ENCODE measurements around the gene MCU.

Gene MCU

GRCh38 chr10:72810976-72811375 is 119.0 kb downstream of the MCU start:
- no peak overlapping the region for H3K9ac ChIP-seq (ENCODE audit: low read depth in 1 of 2, low read length in 2 of 2)
- no peaks in the 10 kb centered on the region for H3K36me3 ChIP-seq (ENCODE audit: control insufficient read depth in 2 of 2, insufficient read depth in 2 of 2, low read length in 2 of 2)
- H3K4me3 ChIP-seq (ENCODE audit: low read length in 2 of 2) = no peak overlapping the region
- H3K27ac ChIP-seq (ENCODE audit: low read depth in 2 of 2, low read length in 2 of 2) = no peak overlapping the region
- H3K4me1 ChIP-seq (ENCODE audit: control insufficient read depth in 2 of 2, insufficient read depth in 2 of 2, low read length in 2 of 2) = no peaks in the 10 kb centered on the region
- no peaks in the 10 kb centered on the region for H3K9me3 ChIP-seq (ENCODE audit: control insufficient read depth in 2 of 2, low read length in 2 of 2)
- H3K27me3 ChIP-seq (ENCODE audit: control insufficient read depth in 2 of 2, insufficient read depth in 2 of 2, low read length in 2 of 2) = no peaks in the 10 kb centered on the region

DNA sequence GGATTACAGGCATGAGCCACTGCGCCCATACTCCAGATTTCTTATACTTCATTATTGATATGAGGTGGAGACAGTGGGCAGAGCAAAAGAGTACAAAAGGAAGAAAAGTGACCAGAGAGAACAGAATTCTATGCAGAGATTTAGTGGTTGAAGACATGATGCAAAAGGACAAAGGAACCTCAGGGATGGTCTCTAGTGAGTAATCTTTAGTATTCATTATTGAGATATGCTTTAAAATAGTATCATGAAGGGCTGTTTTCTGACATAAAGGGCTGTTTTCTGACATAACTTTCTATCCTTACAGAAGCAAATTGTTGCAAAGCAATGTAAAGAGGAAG is 120.4 kb downstream of the MCU start:
- H3K36me3 ChIP-seq (ENCODE audit: control insufficient read depth in 2 of 2, insufficient read depth in 2 of 2, low read length in 2 of 2) = no peaks in the 10 kb centered on the region

DNA sequence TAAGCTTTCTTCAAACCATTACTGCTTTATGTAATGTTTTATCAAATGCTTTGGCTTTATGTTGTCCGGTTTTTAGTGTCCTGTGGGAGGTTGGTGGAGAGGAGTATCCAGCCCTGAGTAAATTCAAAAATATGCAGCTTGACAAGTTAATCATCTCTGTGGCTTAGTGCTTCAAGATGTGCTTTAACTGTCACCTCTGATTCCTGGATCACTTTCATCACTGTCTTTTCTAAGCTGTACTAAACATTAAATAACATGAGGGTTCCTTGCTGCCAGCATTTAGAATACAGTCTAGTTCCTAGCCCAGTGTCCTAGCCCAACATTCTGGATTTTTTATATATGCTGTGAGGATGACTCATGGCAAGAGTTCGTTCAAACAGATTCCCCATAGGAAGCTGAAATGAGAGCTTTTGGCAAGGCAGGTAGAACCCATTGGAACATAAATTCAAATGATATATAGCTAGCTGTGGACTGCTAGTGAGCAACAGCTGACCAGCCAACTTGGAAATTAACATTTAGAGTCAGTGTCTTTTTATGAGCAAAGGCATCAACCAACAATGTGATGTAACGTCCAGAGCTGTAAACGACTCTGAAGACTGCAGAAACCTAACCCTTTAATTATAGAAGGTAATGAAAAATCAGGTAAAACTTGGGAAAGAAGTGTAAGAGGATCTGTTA is 120.9 kb downstream of the MCU start:
- H3K36me3 ChIP-seq (ENCODE audit: control insufficient read depth in 2 of 2, insufficient read depth in 2 of 2, low read length in 2 of 2) = no peaks in the 10 kb centered on the region
- no peak overlapping the region for H3K4me3 ChIP-seq (ENCODE audit: low read length in 2 of 2)
- no peak overlapping the region for H3K9ac ChIP-seq (ENCODE audit: low read depth in 1 of 2, low read length in 2 of 2)
- no peak overlapping the region for H3K27ac ChIP-seq (ENCODE audit: low read depth in 2 of 2, low read length in 2 of 2)
- H3K4me1 ChIP-seq (ENCODE audit: control insufficient read depth in 2 of 2, insufficient read depth in 2 of 2, low read length in 2 of 2) = no peaks in the 10 kb centered on the region
- H3K9me3 ChIP-seq (ENCODE audit: control insufficient read depth in 2 of 2, low read length in 2 of 2) = no peaks in the 10 kb centered on the region
- H3K27me3 ChIP-seq (ENCODE audit: control insufficient read depth in 2 of 2, insufficient read depth in 2 of 2, low read length in 2 of 2) = no peaks in the 10 kb centered on the region

More for the DNA sequence above, 120.4 kb downstream of the MCU start:
- no peak overlapping the region for H3K4me3 ChIP-seq (ENCODE audit: low read length in 2 of 2)
- no peaks in the 10 kb centered on the region for H3K4me1 ChIP-seq (ENCODE audit: control insufficient read depth in 2 of 2, insufficient read depth in 2 of 2, low read length in 2 of 2)
- no peaks in the 10 kb centered on the region for H3K9me3 ChIP-seq (ENCODE audit: control insufficient read depth in 2 of 2, low read length in 2 of 2)
- H3K9ac ChIP-seq (ENCODE audit: low read depth in 1 of 2, low read length in 2 of 2) = no peak overlapping the region
- no peak overlapping the region for H3K27ac ChIP-seq (ENCODE audit: low read depth in 2 of 2, low read length in 2 of 2)
- H3K27me3 ChIP-seq (ENCODE audit: control insufficient read depth in 2 of 2, insufficient read depth in 2 of 2, low read length in 2 of 2) = no peaks in the 10 kb centered on the region

- Histone ChIP-seq H3K36me3 (ENCODE audit: control insufficient read depth in 2 of 2, insufficient read depth in 2 of 2, low read length in 2 of 2) (no peaks in the 10 kb centered on the region), H3K27ac (ENCODE audit: low read depth in 2 of 2, low read length in 2 of 2) (no peak overlapping the region), H3K4me3 (ENCODE audit: low read length in 2 of 2) (no peak overlapping the region), H3K4me1 (ENCODE audit: control insufficient read depth in 2 of 2, insufficient read depth in 2 of 2, low read length in 2 of 2) (no peaks in the 10 kb centered on the region), H3K9ac (ENCODE audit: low read depth in 1 of 2, low read length in 2 of 2) (no peak overlapping the region), H3K27me3 (ENCODE audit: control insufficient read depth in 2 of 2, insufficient read depth in 2 of 2, low read length in 2 of 2) (no peaks in the 10 kb centered on the region), H3K9me3 (ENCODE audit: control insufficient read depth in 2 of 2, low read length in 2 of 2) (no peaks in the 10 kb centered on the region)
Observed at GRCh38 chr10:72814099-72814790, 122.3 kb downstream of the MCU start.

DNA sequence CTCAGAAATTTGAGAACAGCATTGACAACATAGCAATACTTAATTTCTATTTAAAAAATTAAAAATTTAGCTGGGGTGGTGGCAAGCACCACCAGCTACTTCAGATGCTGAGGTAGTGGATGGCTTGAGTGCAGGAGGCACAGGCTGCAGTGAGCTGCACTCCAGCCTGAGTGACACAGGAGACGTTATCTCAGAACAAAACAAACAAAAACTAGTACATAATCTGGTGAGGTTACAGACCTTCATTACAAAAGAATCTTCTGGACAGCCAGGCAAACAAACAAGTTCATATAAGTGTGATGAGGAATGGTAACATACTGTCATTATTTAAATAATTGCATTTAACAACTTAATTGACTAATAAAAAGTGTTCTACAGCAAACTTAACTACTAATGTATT is 124.6 kb downstream of the MCU start:
- H3K9ac ChIP-seq (ENCODE audit: low read depth in 1 of 2, low read length in 2 of 2) = no peak overlapping the region
- no peaks in the 10 kb centered on the region for H3K27me3 ChIP-seq (ENCODE audit: control insufficient read depth in 2 of 2, insufficient read depth in 2 of 2, low read length in 2 of 2)
- H3K4me1 ChIP-seq (ENCODE audit: control insufficient read depth in 2 of 2, insufficient read depth in 2 of 2, low read length in 2 of 2) = no peaks in the 10 kb centered on the region
- H3K36me3 ChIP-seq (ENCODE audit: control insufficient read depth in 2 of 2, insufficient read depth in 2 of 2, low read length in 2 of 2) = no peaks in the 10 kb centered on the region
- H3K27ac ChIP-seq (ENCODE audit: low read depth in 2 of 2, low read length in 2 of 2) = no peak overlapping the region
- no peak overlapping the region for H3K4me3 ChIP-seq (ENCODE audit: low read length in 2 of 2)
- no peaks in the 10 kb centered on the region for H3K9me3 ChIP-seq (ENCODE audit: control insufficient read depth in 2 of 2, low read length in 2 of 2)

DNA sequence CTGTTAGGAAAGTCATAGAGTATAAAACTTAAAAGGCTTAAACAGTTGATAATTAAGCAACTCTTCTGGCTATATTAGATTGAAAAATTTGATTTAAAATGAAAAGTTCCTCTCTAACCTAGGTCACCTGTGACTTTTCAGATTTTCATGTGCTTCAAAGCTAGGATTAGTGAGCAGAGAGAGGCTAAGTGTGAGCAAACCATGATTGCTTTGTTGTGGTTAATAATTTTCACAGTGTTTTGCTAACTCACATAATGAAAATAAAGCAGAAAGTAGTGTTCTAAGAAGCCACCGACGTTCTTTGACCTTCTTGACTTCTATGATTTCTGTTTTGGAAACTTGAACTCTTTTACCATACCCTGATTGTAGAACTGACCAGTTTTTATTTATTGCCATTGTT is 126.1 kb downstream of the MCU start:
- no peaks in the 10 kb centered on the region for H3K27me3 ChIP-seq (ENCODE audit: control insufficient read depth in 2 of 2, insufficient read depth in 2 of 2, low read length in 2 of 2)
- no peak overlapping the region for H3K27ac ChIP-seq (ENCODE audit: low read depth in 2 of 2, low read length in 2 of 2)
- no peaks in the 10 kb centered on the region for H3K4me1 ChIP-seq (ENCODE audit: control insufficient read depth in 2 of 2, insufficient read depth in 2 of 2, low read length in 2 of 2)
- no peaks in the 10 kb centered on the region for H3K9me3 ChIP-seq (ENCODE audit: control insufficient read depth in 2 of 2, low read length in 2 of 2)
- H3K9ac ChIP-seq (ENCODE audit: low read depth in 1 of 2, low read length in 2 of 2) = no peak overlapping the region
- H3K4me3 ChIP-seq (ENCODE audit: low read length in 2 of 2) = no peak overlapping the region
- no peaks in the 10 kb centered on the region for H3K36me3 ChIP-seq (ENCODE audit: control insufficient read depth in 2 of 2, insufficient read depth in 2 of 2, low read length in 2 of 2)

DNA sequence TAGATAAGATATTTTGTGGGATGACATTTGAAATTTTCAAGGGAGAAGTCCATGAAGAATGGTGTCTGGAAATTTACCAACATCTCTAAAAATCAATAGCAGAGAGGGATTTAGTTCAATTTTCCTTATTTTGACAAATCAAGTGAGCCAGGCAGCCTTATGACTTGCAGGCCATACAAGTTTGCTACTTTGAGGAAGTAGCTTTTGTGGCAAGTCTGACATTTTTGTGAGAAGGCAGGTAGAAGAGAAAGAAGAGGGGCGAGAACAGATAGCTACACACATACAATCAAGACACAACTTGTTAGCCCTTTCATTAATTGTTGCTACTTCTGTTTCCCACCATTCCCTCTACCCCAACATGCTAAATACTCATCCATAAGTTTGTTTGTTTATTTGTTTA is 127.1 kb downstream of the MCU start:
- Histone ChIP-seq H3K27me3 (ENCODE audit: control insufficient read depth in 2 of 2, insufficient read depth in 2 of 2, low read length in 2 of 2) (no peaks in the 10 kb centered on the region), H3K9ac (ENCODE audit: low read depth in 1 of 2, low read length in 2 of 2) (no peak overlapping the region), H3K36me3 (ENCODE audit: control insufficient read depth in 2 of 2, insufficient read depth in 2 of 2, low read length in 2 of 2) (no peaks in the 10 kb centered on the region), H3K4me1 (ENCODE audit: control insufficient read depth in 2 of 2, insufficient read depth in 2 of 2, low read length in 2 of 2) (no peaks in the 10 kb centered on the region), H3K27ac (ENCODE audit: low read depth in 2 of 2, low read length in 2 of 2) (no peak overlapping the region), H3K9me3 (ENCODE audit: control insufficient read depth in 2 of 2, low read length in 2 of 2) (no peaks in the 10 kb centered on the region), H3K4me3 (ENCODE audit: low read length in 2 of 2) (no peak overlapping the region)

DNA sequence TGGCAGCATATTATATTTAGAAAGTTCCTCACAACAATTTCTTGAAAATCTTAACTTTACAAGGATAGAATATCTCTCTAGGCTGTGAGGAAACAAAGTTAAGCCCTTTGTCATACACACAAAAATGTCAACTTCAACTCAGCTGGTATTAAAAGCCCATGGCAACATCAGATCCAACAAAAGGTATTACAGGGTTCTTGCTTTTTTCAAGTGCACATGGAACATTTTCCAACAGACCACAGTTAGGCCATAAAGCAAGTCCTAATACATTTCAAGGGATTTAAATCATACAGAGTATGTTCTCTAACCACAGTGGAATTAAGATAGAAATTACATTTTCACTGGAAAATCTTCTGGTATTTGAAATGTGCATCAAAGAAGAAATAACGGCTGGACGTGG is 129.7 kb downstream of the MCU start:
- no peaks in the 10 kb centered on the region for H3K27me3 ChIP-seq (ENCODE audit: control insufficient read depth in 2 of 2, insufficient read depth in 2 of 2, low read length in 2 of 2)
- no peak overlapping the region for H3K9ac ChIP-seq (ENCODE audit: low read depth in 1 of 2, low read length in 2 of 2)
- no peaks in the 10 kb centered on the region for H3K4me1 ChIP-seq (ENCODE audit: control insufficient read depth in 2 of 2, insufficient read depth in 2 of 2, low read length in 2 of 2)
- H3K36me3 ChIP-seq (ENCODE audit: control insufficient read depth in 2 of 2, insufficient read depth in 2 of 2, low read length in 2 of 2) = no peaks in the 10 kb centered on the region
- H3K4me3 ChIP-seq (ENCODE audit: low read length in 2 of 2) = no peak overlapping the region
- no peaks in the 10 kb centered on the region for H3K9me3 ChIP-seq (ENCODE audit: control insufficient read depth in 2 of 2, low read length in 2 of 2)
- H3K27ac ChIP-seq (ENCODE audit: low read depth in 2 of 2, low read length in 2 of 2) = no peak overlapping the region

DNA sequence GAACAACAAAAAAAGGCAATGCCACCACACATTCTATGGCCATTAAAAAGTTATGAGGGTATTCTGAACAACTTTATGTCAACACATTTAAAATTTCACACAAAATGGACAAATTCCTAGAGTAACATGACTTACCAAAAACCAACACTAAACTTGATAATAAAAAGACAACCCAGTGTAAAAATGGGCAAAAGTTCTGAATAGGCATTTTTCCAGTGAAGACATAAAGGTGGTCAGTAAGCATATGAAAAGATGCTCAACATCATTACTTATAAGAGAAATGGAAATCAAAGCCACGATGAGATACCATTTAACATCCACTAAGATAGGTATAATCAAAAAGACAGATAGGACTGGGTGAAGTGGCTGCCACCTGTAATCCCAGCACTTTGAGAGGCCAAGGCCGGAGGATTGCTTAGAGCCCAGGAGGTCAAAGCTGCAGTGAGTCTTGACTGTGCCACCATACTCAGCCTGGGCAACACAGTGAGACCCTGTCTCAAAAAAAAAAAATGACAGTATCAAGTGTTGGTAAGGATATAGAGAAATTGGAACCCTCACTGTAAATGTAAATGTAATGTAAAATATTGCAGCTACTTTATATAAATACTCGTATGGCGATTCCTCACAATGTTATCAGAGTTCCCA is 130.5 kb downstream of the MCU start:
- H3K4me1 ChIP-seq (ENCODE audit: control insufficient read depth in 2 of 2, insufficient read depth in 2 of 2, low read length in 2 of 2) = no peaks in the 10 kb centered on the region
- H3K9me3 ChIP-seq (ENCODE audit: control insufficient read depth in 2 of 2, low read length in 2 of 2) = no peaks in the 10 kb centered on the region
- no peak overlapping the region for H3K27ac ChIP-seq (ENCODE audit: low read depth in 2 of 2, low read length in 2 of 2)
- H3K36me3 ChIP-seq (ENCODE audit: control insufficient read depth in 2 of 2, insufficient read depth in 2 of 2, low read length in 2 of 2) = no peaks in the 10 kb centered on the region
- H3K27me3 ChIP-seq (ENCODE audit: control insufficient read depth in 2 of 2, insufficient read depth in 2 of 2, low read length in 2 of 2) = no peaks in the 10 kb centered on the region
- no peak overlapping the region for H3K4me3 ChIP-seq (ENCODE audit: low read length in 2 of 2)
- H3K9ac ChIP-seq (ENCODE audit: low read depth in 1 of 2, low read length in 2 of 2) = no peak overlapping the region

- H3K27me3 ChIP-seq (ENCODE audit: control insufficient read depth in 2 of 2, insufficient read depth in 2 of 2, low read length in 2 of 2) = no peaks in the 10 kb centered on the region
- no peak overlapping the region for H3K4me3 ChIP-seq (ENCODE audit: low read length in 2 of 2)
- no peaks in the 10 kb centered on the region for H3K36me3 ChIP-seq (ENCODE audit: control insufficient read depth in 2 of 2, insufficient read depth in 2 of 2, low read length in 2 of 2)
- H3K4me1 ChIP-seq (ENCODE audit: control insufficient read depth in 2 of 2, insufficient read depth in 2 of 2, low read length in 2 of 2) = peaks cover 0 to 3% of the 10 kb centered on the region in 2 donors
- no peak overlapping the region for H3K27ac ChIP-seq (ENCODE audit: low read depth in 2 of 2, low read length in 2 of 2)
- no peaks in the 10 kb centered on the region for H3K9me3 ChIP-seq (ENCODE audit: control insufficient read depth in 2 of 2, low read length in 2 of 2)
- H3K9ac ChIP-seq (ENCODE audit: low read depth in 1 of 2, low read length in 2 of 2) = no peak overlapping the region
Observed at GRCh38 chr10:72825163-72825562, 133.2 kb downstream of the MCU start.
